GM19238 (cell line): Measurements from ENCODE around the gene ESCO1.
A peak's percentile ranks its signal among the peaks of the same experiment; 100 is the strongest.
"Not testable (repeated sequence)": the region's sequence is repeated elsewhere in the genome, so short reads cannot be mapped to it uniquely, and the experiment has no call there.

Experiments
- DNase-seq: peaks from one replicate; pipeline ENCODE4 v3.0.0; 2011; ENCODE audit warnings: low spot score; ENCODE audit not compliant: insufficient read length

ESCO1 gene

GRCh38 chr18:21600526-21601410, at the start of gene ESCO1:
ESCO1 (minus strand) TSS chr18:21600704; CDS start chr18:21574843, 25,861 bp downstream.
- DNase-seq = peak; percentile 82

DNA sequence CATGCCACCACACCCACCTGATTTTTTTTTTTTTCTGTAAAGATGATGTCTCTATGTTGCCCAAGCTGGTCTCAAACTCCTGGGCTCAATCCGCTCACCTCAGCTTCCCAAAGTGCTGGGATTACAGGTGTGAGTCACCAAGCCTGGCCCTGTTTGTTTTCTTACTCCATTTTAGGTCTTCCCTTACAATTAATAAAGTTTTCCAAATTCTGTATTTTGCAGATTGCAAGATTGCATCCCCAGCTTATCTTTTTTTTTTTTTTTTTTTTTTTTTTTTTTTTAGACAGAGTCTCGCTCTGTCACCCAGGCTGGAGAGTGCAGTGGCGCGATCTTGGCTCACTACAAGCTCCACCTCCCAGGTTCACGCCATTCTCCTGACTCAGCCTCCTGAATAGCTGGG, 39.9 kb upstream of the ESCO1 start:
- not testable (repeated sequence) for DNase-seq

DNA sequence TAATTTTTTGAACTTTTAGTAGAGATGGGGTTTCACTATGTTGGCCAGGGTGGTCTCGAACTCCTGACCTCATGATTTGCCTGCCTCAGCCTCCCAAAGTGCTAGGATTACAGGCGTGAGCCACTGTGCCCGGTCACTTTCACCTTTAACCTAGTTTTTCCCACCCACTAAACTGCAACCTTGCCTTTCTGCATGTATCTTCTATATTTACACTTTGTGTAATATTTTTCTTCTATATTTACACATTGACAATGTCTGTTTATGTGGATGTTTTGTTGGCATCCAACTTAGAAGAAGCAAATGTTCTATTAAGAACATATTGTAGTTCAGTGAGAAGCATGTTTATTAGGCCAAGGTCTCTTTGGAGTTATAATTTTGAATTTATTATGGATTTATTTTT, 38.3 kb upstream of the ESCO1 start:
- no peak for DNase-seq

GRCh38 chr18:21636769-21637168, 36.3 kb upstream of the ESCO1 start:
- DNase-seq = no peak

GRCh38 chr18:21634588-21635199, 34.2 kb upstream of the ESCO1 start:
- no peak for DNase-seq

DNA sequence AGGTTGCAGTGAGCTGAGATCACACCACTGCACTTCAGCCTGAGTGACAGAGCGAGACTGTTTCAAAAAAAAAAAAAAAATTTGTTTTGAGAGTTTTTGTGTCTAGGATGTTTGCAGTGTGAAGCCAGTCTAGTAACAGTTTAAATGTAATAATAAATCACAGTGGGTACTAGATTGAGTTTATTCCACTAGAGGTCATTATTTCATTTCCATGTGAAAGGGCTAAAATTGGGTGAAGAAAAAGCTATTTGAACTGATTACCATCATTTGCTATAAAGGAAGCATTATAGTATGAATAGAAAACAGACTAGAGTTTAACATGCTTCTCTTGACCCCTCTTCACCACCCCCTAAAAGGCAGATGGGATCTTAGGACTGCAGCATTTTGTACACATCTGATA, 31.9 kb upstream of the ESCO1 start:
- DNase-seq = no peak

- DNase-seq = no peak
Measured at GRCh38 chr18:21629089-21629832, 28.8 kb upstream of the ESCO1 start.

DNA sequence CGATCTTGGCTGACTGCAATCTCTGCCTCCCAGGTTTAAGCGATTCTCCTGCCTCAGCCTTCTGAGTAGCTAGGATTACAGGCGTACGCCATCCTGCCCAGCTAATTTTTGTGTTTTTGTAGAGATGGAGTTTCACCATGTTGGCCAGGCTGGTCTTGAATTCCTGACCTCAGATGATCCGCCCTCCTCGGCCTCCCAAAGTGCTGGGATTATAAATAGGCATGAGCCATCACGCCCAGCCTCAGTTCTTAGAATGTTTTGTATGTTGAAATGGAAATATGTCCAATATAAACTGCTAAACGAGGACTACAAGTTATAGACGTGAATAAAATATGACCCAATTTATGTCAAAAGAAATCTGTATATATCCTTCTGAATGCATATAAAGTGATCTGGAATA, 21.1 kb upstream of the ESCO1 start:
- DNase-seq = not testable (repeated sequence)

DNA sequence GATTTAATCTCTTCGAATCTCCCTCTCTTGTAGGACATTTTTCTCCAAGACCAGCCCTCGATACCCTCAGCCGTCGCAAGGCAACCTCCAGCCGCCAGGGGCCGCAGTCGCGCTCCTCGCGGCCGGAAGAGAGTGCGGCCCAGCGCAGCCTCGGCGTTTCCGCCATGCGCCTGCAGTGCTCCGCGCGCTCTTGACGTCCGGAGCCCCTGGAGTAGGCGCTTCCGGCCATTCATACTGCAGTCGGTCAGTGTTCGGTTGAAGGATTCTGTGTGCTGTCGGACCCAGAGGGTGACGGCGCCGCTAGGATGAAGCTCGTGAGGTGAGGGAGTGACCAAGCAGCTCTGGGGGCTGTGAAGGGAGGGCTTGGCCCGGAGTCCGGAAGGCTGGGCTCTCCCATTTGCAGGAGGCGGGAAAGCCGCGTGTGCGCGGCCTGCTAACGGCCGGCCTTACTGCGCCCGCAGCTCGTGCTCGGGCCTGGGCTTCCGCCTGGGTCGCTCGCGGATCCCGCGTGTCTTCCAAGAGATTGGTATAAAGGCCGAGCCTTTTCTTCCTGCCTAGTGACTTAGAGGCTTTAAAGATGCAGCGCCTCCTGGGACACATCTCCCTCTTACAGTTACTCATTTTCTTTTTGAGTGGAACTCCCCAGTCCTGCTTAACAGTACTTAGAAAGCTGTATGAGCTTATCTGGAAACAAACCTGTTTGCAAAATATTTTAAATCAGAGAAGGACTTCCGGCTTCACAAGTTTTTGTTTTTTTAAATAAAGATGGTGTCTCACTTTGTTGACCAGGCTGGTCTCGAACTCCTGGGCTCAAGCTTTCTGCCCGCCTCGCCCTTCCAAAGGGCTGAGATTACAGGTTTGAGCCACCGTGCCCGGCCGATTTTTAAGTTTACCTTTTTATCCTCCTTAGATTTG, 11.9 kb upstream of the ESCO1 start, which contains the start of gene SNRPD1:
Gene SNRPD1 (plus strand): TSS at position 190 of the 915 bp plus-strand sequence. CDS start 116 bp downstream, at position 306.
- DNase-seq = peak; percentile 92

DNA sequence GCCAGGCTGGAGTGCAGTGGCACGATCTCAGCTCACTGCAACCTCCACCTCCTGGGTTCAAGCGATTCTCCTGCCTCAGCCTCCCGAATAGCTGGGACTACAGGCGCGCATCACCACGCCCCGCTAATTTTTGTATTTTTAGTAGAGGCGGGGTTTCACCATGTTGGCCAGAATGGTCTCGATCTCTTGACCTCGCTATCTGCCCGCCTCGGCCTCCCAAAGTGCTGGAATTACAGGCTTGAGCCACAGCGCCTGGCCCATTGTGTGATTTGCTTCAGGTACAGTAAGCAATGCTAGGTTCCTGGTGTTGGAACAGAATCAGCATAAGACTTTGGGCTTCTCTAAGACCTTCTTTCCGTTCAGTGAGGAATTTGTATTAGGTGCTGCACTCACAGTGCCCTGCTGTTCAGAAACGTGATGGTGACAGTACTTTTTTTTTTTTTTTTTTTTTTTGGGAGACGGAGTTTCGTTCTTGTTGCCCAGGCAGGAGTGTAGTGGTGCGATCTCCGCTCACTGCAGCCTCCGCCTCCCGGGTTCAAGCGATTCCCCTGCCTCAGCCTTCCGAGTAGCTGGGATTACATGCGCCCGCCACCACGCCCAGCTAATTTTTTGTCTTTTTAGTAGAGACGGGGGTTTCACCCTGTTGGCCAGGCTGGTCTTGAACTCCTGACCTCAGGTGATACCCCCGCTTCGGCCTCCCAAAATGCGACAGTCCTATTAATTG, 11.1 kb upstream of the ESCO1 start:
- DNase-seq = not testable (repeated sequence)

DNA sequence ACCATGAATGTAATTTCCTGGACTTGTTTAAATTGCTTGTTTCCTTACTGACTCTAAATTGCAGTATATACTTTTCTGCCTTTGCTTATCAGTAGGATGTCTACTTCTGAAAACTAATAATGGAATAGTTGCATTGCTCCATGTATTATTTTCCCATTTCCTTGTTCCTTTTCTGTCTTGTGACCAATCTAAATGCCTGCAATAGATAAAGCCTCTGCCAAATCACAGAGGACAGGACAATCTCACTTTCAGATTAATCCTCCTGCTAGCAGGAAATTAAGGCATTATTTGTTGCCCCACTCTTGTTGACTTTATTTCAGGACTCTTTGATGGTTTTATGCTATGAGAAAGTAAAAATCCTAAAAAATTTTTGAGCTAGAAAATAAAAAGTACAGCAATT, 4.7 kb upstream of the ESCO1 start:
- no peak for DNase-seq

- DNase-seq = no peak
Measured at GRCh38 chr18:21604671-21605070, 4.2 kb upstream of the ESCO1 start.

DNA sequence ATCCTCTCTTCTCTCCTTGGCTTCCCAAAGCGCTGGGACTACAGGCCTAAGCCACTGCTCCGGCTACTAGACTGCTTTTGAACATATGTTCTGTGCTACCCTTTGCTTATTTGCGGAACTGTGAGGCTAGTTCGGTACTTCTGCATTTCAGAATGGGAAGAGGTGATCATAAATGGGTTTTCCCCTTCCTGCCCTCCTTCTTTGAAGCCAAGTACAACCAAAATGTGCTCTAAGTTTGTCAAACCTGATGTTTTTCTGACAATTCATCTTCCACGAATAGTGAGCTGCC, 1.7 kb upstream of the ESCO1 start:
- no peak for DNase-seq

GRCh38 chr18:21599585-21600525, 649 bp downstream of the ESCO1 start:
- peak; percentile 62 for DNase-seq

- no peak for DNase-seq
Measured at GRCh38 chr18:21598726-21599584, 1.5 kb downstream of the ESCO1 start.

DNA sequence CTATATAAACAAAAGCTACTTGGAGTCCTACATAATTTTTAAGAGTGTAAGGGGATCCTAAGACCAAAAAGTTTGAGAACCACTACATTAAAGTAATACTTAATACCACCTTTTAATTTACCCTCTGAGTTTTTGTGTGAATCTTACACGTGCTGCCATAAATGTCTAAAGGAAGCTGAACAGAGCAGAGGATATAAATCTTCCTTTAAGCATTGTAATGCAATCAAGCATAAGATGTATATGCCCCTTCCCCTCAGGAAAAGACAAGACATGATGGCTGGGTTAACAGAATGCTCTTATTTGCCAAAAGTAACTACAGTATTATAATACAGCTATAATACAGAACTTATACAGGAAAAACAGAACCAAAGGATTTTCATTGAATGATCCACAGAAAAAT, 2.9 kb downstream of the ESCO1 start:
- no peak for DNase-seq

- DNase-seq = no peak
Measured at GRCh38 chr18:21593540-21594257, 6.8 kb downstream of the ESCO1 start.

DNA sequence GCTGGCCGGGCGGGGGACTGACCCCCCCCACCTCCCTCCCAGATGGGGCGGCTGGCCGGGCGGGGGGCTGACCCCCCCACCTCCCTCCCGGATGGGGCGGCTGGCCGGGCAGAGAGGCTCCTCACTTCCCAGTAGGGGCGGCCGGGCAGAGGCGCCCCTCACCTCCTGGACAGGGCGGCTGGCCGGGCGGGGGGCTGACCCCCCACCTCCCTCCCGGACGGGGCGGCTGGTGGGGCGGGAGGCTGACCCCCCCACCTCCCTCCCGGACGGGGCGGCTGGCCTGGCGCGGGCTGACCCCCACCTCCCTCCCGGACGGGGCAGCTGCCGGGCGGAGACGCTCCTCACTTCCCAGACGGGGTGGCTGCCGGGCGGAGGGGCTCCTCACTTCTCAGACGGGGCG, 8.1 kb downstream of the ESCO1 start:
- DNase-seq = not testable (repeated sequence)
